H9 (cell line): ENCODE data around the gene TNIK. TPM values are rescaled to one million over a fixed set of nuclear protein-coding genes. Genes with fewer than 3 reads are reported as not detected.

Source experiments
- DNase-seq: peaks from one replicate; pipeline ENCODE4 v3.0.0-alpha.2; 2017
- H2AFZ ChIP-seq: one replicate; pipeline ENCODE4 v1.6.1; 2013; ENCODE audit warnings: mild to moderate bottlenecking, low read length, control low read depth, moderate library complexity
- H2AK5ac ChIP-seq: 2 replicates; pipeline ENCODE4 v1.6.1; 2013; ENCODE audit warnings: low read length, control low read depth, mixed read lengths; ENCODE audit not compliant: insufficient read length
- H2BK120ac ChIP-seq: one replicate; pipeline ENCODE4 v1.6.1; 2013; ENCODE audit warnings: low read depth, mild to moderate bottlenecking, low read length, control low read depth, inconsistent platforms; ENCODE audit not compliant: poor library complexity, severe bottlenecking
- H2BK12ac ChIP-seq: 2 replicates; pipeline ENCODE4 v1.6.1; 2013; ENCODE audit warnings: low read length, control low read depth, mixed read lengths, low read depth; ENCODE audit not compliant: insufficient read length
- H2BK15ac ChIP-seq: 2 replicates; pipeline ENCODE4 v1.6.1; 2013; ENCODE audit warnings: low read depth, low read length, control low read depth
- H2BK20ac ChIP-seq: one replicate; pipeline ENCODE4 v1.6.1; 2013; ENCODE audit warnings: low read depth, mild to moderate bottlenecking, low read length, control low read depth, inconsistent platforms; ENCODE audit not compliant: poor library complexity, severe bottlenecking
- H2BK5ac ChIP-seq: 2 replicates; pipeline ENCODE4 v1.6.1; 2013; ENCODE audit warnings: low read length, control low read depth, mixed read lengths; ENCODE audit not compliant: insufficient read length
- H3K14ac ChIP-seq: 2 replicates; pipeline ENCODE4 v1.6.1; 2013; ENCODE audit warnings: low read length, control low read depth; ENCODE audit not compliant: insufficient read depth
- H3K18ac ChIP-seq: 2 replicates; pipeline ENCODE4 v1.6.1; 2013; ENCODE audit warnings: low read depth, mild to moderate bottlenecking, mixed read lengths, low read length, control low read depth; ENCODE audit not compliant: insufficient read length
- H3K23ac ChIP-seq: 2 replicates; pipeline ENCODE4 v1.6.1; 2013; ENCODE audit warnings: low read length, control low read depth, mixed read lengths, low read depth; ENCODE audit not compliant: insufficient read length
- H3K23me2 ChIP-seq: 2 replicates; pipeline ENCODE4 v1.6.1; 2013; ENCODE audit warnings: low read depth, mild to moderate bottlenecking, mixed read lengths, low read length, control low read depth; ENCODE audit not compliant: insufficient read length, poor library complexity, severe bottlenecking
- H3K27ac ChIP-seq: 2 replicates; pipeline ENCODE4 v1.5.1; 2013; ENCODE audit warnings: low read length, control low read depth, mixed read lengths, low read depth; ENCODE audit not compliant: insufficient read length
- H3K27me3 ChIP-seq: 2 replicates; pipeline ENCODE4 v1.6.1; 2013; ENCODE audit warnings: low read length, control low read depth, inconsistent platforms; ENCODE audit not compliant: insufficient read depth
- H3K4ac ChIP-seq: 2 replicates; pipeline ENCODE4 v1.6.1; 2013; ENCODE audit warnings: low read depth, mild to moderate bottlenecking, control low read depth, inconsistent platforms, low read length, moderate library complexity
- H3K4me1 ChIP-seq: 2 replicates; pipeline ENCODE4 v1.6.1; 2013; ENCODE audit warnings: low read length, control low read depth, inconsistent platforms; ENCODE audit not compliant: insufficient read depth
- H3K4me2 ChIP-seq: 2 replicates; pipeline ENCODE4 v1.6.1; 2013; ENCODE audit warnings: low read length, control low read depth, mixed read lengths; ENCODE audit not compliant: insufficient read length, insufficient read depth
- H3K56ac ChIP-seq: 2 replicates; pipeline ENCODE4 v1.6.1; 2013; ENCODE audit warnings: low read depth, mild to moderate bottlenecking, mixed read lengths, low read length, control low read depth; ENCODE audit not compliant: insufficient read length
- H3K79me1 ChIP-seq: 2 replicates; pipeline ENCODE4 v1.6.1; 2013; ENCODE audit warnings: low read depth, mild to moderate bottlenecking, moderate library complexity, low read length, control low read depth, inconsistent platforms; ENCODE audit not compliant: insufficient read depth, poor library complexity, severe bottlenecking
- H3K79me2 ChIP-seq: 2 replicates; pipeline ENCODE4 v1.6.1; 2013; ENCODE audit warnings: low read length, control low read depth, inconsistent platforms; ENCODE audit not compliant: insufficient read depth
- H3K9ac ChIP-seq: 2 replicates; pipeline ENCODE4 v1.6.1; 2013; ENCODE audit warnings: low read length, control low read depth, mixed read lengths; ENCODE audit not compliant: insufficient read length; ENCODE audit errors: extremely low read depth
- H3K9me3 ChIP-seq: one replicate; pipeline ENCODE4 v1.6.1; 2013; ENCODE audit warnings: low read depth, low read length, inconsistent platforms; ENCODE audit not compliant: control insufficient read depth
- H3T11ph ChIP-seq: one replicate; pipeline ENCODE4 v1.6.1; 2013; ENCODE audit warnings: mild to moderate bottlenecking, low read length, control low read depth, inconsistent platforms
- H4K20me1 ChIP-seq: one replicate; pipeline ENCODE4 v1.6.1; 2013; ENCODE audit not compliant: control insufficient read depth, insufficient read length, insufficient read depth
- H4K5ac ChIP-seq: 2 replicates; pipeline ENCODE4 v1.6.1; 2013; ENCODE audit warnings: low read depth, mild to moderate bottlenecking, mixed read lengths, low read length, control low read depth; ENCODE audit not compliant: insufficient read length
- H4K8ac ChIP-seq: replicated peaks from 2 replicates; pipeline ENCODE4 v1.6.1; 2013; ENCODE audit warnings: low read length, control low read depth, mixed read lengths, low read depth; ENCODE audit not compliant: insufficient read length
- H4K91ac ChIP-seq: 2 replicates; pipeline ENCODE4 v1.6.1; 2013; ENCODE audit warnings: low read depth, mild to moderate bottlenecking, moderate library complexity, mixed read lengths, low read length, control low read depth; ENCODE audit not compliant: insufficient read length
- H3K27ac Mint-ChIP-seq, 3 experiments: 2 replicates in 2 of 3; 3 replicates in 1 of 3; pipeline ENCODE4 v1.8.0; 2020 to 2021; ENCODE audit warnings: mixed read lengths in 3 of 3, mild to moderate bottlenecking in 1 of 3, moderate library complexity in 1 of 3
- H3K27me3 Mint-ChIP-seq: 2 replicates; pipeline ENCODE4 v1.8.0; 2021; ENCODE audit warnings: low read depth, mild to moderate bottlenecking, moderate library complexity, mixed read lengths
- H3K36me3 Mint-ChIP-seq, 3 experiments: 2 replicates in 2 of 3; 3 replicates in 1 of 3; pipeline ENCODE4 v1.8.0; 2020 to 2021; ENCODE audit warnings: low read depth in 3 of 3, mixed read lengths in 3 of 3; ENCODE audit not compliant: insufficient read depth in 1 of 3
- H3K4me1 Mint-ChIP-seq, 2 experiments: 2 replicates each; pipeline ENCODE4 v1.8.0; 2020; ENCODE audit warnings: mixed read lengths in 2 of 2
- H3K4me3 Mint-ChIP-seq, 2 experiments: 2 replicates in 1 of 2; 3 replicates in 1 of 2; pipeline ENCODE4 v1.8.0; 2020 to 2021; ENCODE audit warnings: mild to moderate bottlenecking in 2 of 2, mixed read lengths in 2 of 2, moderate library complexity in 1 of 2
- H3K9me3 Mint-ChIP-seq, 2 experiments: 2 replicates in 1 of 2; 3 replicates in 1 of 2; pipeline ENCODE4 v1.8.0; 2020; ENCODE audit warnings: mild to moderate bottlenecking in 2 of 2, mixed read lengths in 2 of 2, moderate library complexity in 1 of 2
- WGBS: extraction: QIAGEN DNeasy Blood & Tissue Kit; methylation state at CpG from one replicate; pipeline ENCODE4 v1.1.7; 2013; ENCODE audit warnings: missing lambda C conversion rate, low lambda C conversion rate, mixed read lengths; ENCODE audit not compliant: insufficient read length; ENCODE audit errors: extremely low coverage; 5-methylcytosine and 5-hydroxymethylcytosine counted together
- total RNA-seq: library from RNA; stranded (reverse); gene quantifications from 2 replicates; pipeline ENCODE4 v1.2.1, GENCODE V29; 2021
- TF ChIP-seq, protein P1 (sequence below): fragments of 200-600 bp; sonication (generic); conservative IDR thresholded peaks from 3 replicates; pipeline ENCODE4 v1.8.0; 2021; ENCODE audit warnings: antibody characterized with exemption, mild to moderate bottlenecking

TNIK gene
- total RNA-seq, 1 experiment from 2014 or later = 15.9 TPM

DNA sequence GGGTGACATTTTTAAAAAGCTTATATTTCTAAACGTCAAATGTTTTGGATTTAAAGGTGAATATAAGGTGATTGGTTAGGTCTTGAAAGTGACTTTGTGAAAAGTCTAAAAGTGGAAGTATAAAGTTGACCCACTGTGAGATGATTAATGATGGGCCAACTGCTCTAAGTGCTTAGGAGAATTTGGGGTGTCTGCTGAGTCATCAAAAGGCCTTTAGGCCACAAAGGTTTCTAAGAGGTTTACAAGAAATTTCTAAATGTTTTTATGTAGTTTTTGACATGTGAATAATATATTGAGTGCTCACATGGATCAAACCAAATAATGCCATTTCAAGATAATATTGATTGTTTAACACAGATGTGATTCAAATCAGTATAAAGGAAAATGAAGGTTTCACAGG is 394.5 kb downstream of the TNIK start:
- no peaks in the 10 kb centered on the region for H3K9me3 ChIP-seq
- no peaks in the 10 kb centered on the region for H4K20me1 ChIP-seq
- no peak overlapping the region for H2AFZ ChIP-seq
- H3K4me1 ChIP-seq = peaks cover 5% of the 10 kb centered on the region; the same call in 1 of the 2 replicates
- H3K27ac ChIP-seq = no peak overlapping the region
- H3K4me2 ChIP-seq = no peak overlapping the region
- DNase-seq = no peak
- H3K23me2 ChIP-seq = no peaks in the 10 kb centered on the region
- no peak overlapping the region for H4K8ac ChIP-seq
- H3K9ac ChIP-seq = no peak overlapping the region
- TF ChIP-seq, protein P1, sequence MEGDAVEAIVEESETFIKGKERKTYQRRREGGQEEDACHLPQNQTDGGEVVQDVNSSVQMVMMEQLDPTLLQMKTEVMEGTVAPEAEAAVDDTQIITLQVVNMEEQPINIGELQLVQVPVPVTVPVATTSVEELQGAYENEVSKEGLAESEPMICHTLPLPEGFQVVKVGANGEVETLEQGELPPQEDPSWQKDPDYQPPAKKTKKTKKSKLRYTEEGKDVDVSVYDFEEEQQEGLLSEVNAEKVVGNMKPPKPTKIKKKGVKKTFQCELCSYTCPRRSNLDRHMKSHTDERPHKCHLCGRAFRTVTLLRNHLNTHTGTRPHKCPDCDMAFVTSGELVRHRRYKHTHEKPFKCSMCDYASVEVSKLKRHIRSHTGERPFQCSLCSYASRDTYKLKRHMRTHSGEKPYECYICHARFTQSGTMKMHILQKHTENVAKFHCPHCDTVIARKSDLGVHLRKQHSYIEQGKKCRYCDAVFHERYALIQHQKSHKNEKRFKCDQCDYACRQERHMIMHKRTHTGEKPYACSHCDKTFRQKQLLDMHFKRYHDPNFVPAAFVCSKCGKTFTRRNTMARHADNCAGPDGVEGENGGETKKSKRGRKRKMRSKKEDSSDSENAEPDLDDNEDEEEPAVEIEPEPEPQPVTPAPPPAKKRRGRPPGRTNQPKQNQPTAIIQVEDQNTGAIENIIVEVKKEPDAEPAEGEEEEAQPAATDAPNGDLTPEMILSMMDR = no peak
- no peak overlapping the region for H4K5ac ChIP-seq
- no peak overlapping the region for H3K4ac ChIP-seq
- Mint-ChIP-seq H3K4me3 (no peak overlapping the region), H3K36me3 (peaks cover 4 to 11% (median 5%) of the 10 kb centered on the region in 3 experiments; a peak in 5 of 7 replicates), H3K9me3 (no peaks in the 10 kb centered on the region), H3K4me1 (peaks cover 13 to 15% of the 10 kb centered on the region in 2 experiments), H3K27ac (no peak overlapping the region), H3K27me3 (no peaks in the 10 kb centered on the region)
- H2AK5ac ChIP-seq = no peak overlapping the region
- H2BK20ac ChIP-seq = no peak overlapping the region
- no peak overlapping the region for H3K14ac ChIP-seq
- no peak overlapping the region for H3K56ac ChIP-seq
- H3K23ac ChIP-seq = no peak overlapping the region
- H3K79me2 ChIP-seq = no peaks in the 10 kb centered on the region
- WGBS = 100% methylated on average over 1 of the region's 1 CpG
- no peak overlapping the region for H2BK12ac ChIP-seq
- no peaks in the 10 kb centered on the region for H3K79me1 ChIP-seq
- H3T11ph ChIP-seq = no peak overlapping the region
- H3K18ac ChIP-seq = no peak overlapping the region
- no peak overlapping the region for H2BK5ac ChIP-seq
- no peak overlapping the region for H2BK120ac ChIP-seq
- H2BK15ac ChIP-seq = no peak overlapping the region
- H3K27me3 ChIP-seq = no peaks in the 10 kb centered on the region
- H4K91ac ChIP-seq = no peak overlapping the region
